Fibroblast of lung (primary cell): ENCODE data around the gene TBRG1. TPM values are rescaled to one million over a fixed set of nuclear protein-coding genes. Genes with fewer than 3 reads are reported as not detected.

Experiments used
- DNase-seq, 2 donors: peaks; one replicate each; pipeline versions ENCODE4 v3.0.0 to v3.0.0-alpha.2; 2010; ENCODE audit warnings: low read depth in 2 of 2
- H2AFZ ChIP-seq: 2 replicates; pipeline ENCODE4 v1.5.1; 2012; ENCODE audit warnings: low read length, control low read depth, inconsistent platforms
- H3K27ac ChIP-seq: 2 replicates; pipeline ENCODE4 v1.5.1; 2011; ENCODE audit warnings: low read length, control low read depth; ENCODE audit not compliant: insufficient read depth
- H3K27me3 ChIP-seq: 2 replicates; pipeline ENCODE4 v1.5.1; 2011; ENCODE audit warnings: mild to moderate bottlenecking, low read length; ENCODE audit not compliant: control insufficient read depth, insufficient read depth
- H3K36me3 ChIP-seq: 2 replicates; pipeline ENCODE4 v1.5.1; 2011; ENCODE audit warnings: low read length; ENCODE audit not compliant: control insufficient read depth, insufficient read depth
- H3K4me1 ChIP-seq: 2 replicates; pipeline ENCODE4 v1.5.1; 2011; ENCODE audit warnings: low read length; ENCODE audit not compliant: control insufficient read depth, insufficient read depth; ENCODE audit errors: extremely low read depth
- H3K4me2 ChIP-seq: 2 replicates; pipeline ENCODE4 v1.5.1; 2011; ENCODE audit warnings: low read length, control low read depth; ENCODE audit not compliant: insufficient read depth; ENCODE audit errors: extremely low read depth
- H3K4me3 ChIP-seq, 4 experiments: fragments of 200-600 bp in 1 of 4; sonication (generic) in 1 of 4; replicated peaks in 1 of 4; 2 replicates each; pipeline ENCODE4 v1.5.1; 2011 to 2016; ENCODE audit warnings: low read length in 4 of 4, low read depth in 3 of 4, mild to moderate bottlenecking in 3 of 4, control low read depth in 2 of 4, inconsistent platforms in 1 of 4, mixed read lengths in 1 of 4; ENCODE audit not compliant: insufficient read depth in 1 of 4; ENCODE audit errors: control extremely low read depth in 1 of 4
- H3K79me2 ChIP-seq: 2 replicates; pipeline ENCODE4 v1.5.1; 2012; ENCODE audit warnings: mild to moderate bottlenecking, low read length, inconsistent platforms; ENCODE audit not compliant: control insufficient read depth, insufficient read depth
- H3K9ac ChIP-seq: 2 replicates; pipeline ENCODE4 v1.5.1; 2011; ENCODE audit warnings: mild to moderate bottlenecking, low read length, control low read depth; ENCODE audit not compliant: insufficient read depth
- H3K9me3 ChIP-seq: 2 replicates; pipeline ENCODE4 v1.5.1; 2012; ENCODE audit warnings: low read depth, low read length; ENCODE audit not compliant: control insufficient read depth, insufficient read depth
- H4K20me1 ChIP-seq: 2 replicates; pipeline ENCODE4 v1.5.1; 2011; ENCODE audit warnings: low read length; ENCODE audit not compliant: control insufficient read depth, insufficient read depth; ENCODE audit errors: extremely low read depth
- EZH2 ChIP-seq: IDR thresholded peaks from 2 replicates; pipeline ENCODE4 v1.5.1; 2012; ENCODE audit warnings: low read length, control low read depth, mild to moderate bottlenecking; ENCODE audit errors: missing control alignments
- polyA plus RNA-seq, 2 donors: library from polyadenylated mRNA; depleted of rRNA in 1 of 2; stranded (reverse) in 1 of 2; unstranded in 1 of 2; fragments of >200 nt; gene quantifications; 2 replicates each; pipeline ENCODE4 v1.2.1, GENCODE V29; 2011 to 2012; ENCODE audit warnings: missing spikeins in 1 of 2
- total RNA-seq: library from RNA; depleted of rRNA; stranded (reverse); fragments of >200 nt; gene quantifications from 2 replicates; pipeline ENCODE4 v1.2.1, GENCODE V29; 2014
- TF ChIP-seq, protein P1 (sequence below), 2 donors: IDR thresholded peaks in 1 of 2; conservative IDR thresholded peaks in 1 of 2; 1 replicate in 1 of 2; 2 replicates in 1 of 2; pipeline ENCODE4 v1.5.1; 2011 to 2012; ENCODE audit warnings: low read length in 2 of 2, control low read depth in 1 of 2, inconsistent platforms in 1 of 2, low read depth in 1 of 2, mild to moderate bottlenecking in 1 of 2

The TBRG1 gene
- total and polyA plus RNA-seq, 2 donors (not counting 1 experiment from before 2014, with no cell fraction given): 31.0 to 36.2 TPM

DNA sequence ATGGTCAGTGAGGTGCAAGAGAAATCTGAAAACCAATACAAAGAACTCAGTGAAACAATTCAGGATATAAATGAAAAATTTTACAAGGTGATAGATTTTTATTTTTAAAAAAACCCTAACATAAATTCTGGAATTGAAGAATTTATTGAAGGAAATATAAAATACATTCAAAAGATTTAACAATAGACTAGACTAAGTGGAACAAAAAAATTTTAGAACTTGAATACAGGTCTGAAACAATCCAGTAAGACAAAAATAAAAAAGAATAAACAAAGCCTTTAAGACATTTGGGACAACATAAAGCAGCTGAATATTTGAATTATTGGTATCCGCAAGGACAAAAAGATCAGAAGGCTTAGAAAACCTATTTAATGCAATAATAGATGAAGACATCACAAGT lies 59.8 kb downstream of the TBRG1 start:
- H3K9me3 ChIP-seq: no peaks in the 10 kb centered on the region
- no peaks in the 10 kb centered on the region for H3K4me1 ChIP-seq
- no peaks in the 10 kb centered on the region for H3K27me3 ChIP-seq
- H3K4me3 ChIP-seq: no peak overlapping the region
- TF ChIP-seq, protein P1, sequence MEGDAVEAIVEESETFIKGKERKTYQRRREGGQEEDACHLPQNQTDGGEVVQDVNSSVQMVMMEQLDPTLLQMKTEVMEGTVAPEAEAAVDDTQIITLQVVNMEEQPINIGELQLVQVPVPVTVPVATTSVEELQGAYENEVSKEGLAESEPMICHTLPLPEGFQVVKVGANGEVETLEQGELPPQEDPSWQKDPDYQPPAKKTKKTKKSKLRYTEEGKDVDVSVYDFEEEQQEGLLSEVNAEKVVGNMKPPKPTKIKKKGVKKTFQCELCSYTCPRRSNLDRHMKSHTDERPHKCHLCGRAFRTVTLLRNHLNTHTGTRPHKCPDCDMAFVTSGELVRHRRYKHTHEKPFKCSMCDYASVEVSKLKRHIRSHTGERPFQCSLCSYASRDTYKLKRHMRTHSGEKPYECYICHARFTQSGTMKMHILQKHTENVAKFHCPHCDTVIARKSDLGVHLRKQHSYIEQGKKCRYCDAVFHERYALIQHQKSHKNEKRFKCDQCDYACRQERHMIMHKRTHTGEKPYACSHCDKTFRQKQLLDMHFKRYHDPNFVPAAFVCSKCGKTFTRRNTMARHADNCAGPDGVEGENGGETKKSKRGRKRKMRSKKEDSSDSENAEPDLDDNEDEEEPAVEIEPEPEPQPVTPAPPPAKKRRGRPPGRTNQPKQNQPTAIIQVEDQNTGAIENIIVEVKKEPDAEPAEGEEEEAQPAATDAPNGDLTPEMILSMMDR (conservative IDR thresholded peaks at IDR 0.05 in 1 of 2, IDR thresholded peaks at IDR 0.05 in 1 of 2; ENCODE audit: low read depth in 1 of 2, low read length in 2 of 2): no peak
- no peak for TF ChIP-seq EZH2
- no peaks in the 10 kb centered on the region for H3K79me2 ChIP-seq
- H3K4me2 ChIP-seq: no peak overlapping the region
- H3K27ac ChIP-seq: no peak overlapping the region
- H2AFZ ChIP-seq: no peak overlapping the region
- H3K36me3 ChIP-seq: no peaks in the 10 kb centered on the region
- no peak overlapping the region for H3K9ac ChIP-seq
- no peak for DNase-seq
- no peaks in the 10 kb centered on the region for H4K20me1 ChIP-seq

Other genes starting within 250 kb of the TBRG1 start
- not detected in 2 replicates for gene OR8B2, start 238.4 kb upstream of the TBRG1 start, total RNA-seq
- not detected in 2 replicates for gene OR8B2, start 238.4 kb upstream of the TBRG1 start, polyA plus RNA-seq
- not detected in 2 replicates for gene OR8B3, start 223.8 kb upstream of the TBRG1 start, total RNA-seq
- not detected in 2 replicates for gene OR8B3, start 223.8 kb upstream of the TBRG1 start, polyA plus RNA-seq
- gene OR8B4, start 198.0 kb upstream of the TBRG1 start, total RNA-seq: not detected in 2 replicates
- not detected in 2 replicates for gene OR8B4, start 198.0 kb upstream of the TBRG1 start, polyA plus RNA-seq
- gene OR8B8, start 177.2 kb upstream of the TBRG1 start, total RNA-seq: not detected in 2 replicates
- gene OR8B8, start 177.2 kb upstream of the TBRG1 start, polyA plus RNA-seq: not detected in 2 replicates
- not detected in 2 replicates for gene OR8B12, start 79.2 kb upstream of the TBRG1 start, total RNA-seq
- gene OR8B12, start 79.2 kb upstream of the TBRG1 start, polyA plus RNA-seq: not detected in 2 replicates
- gene OR8A1, start 52.9 kb upstream of the TBRG1 start, total RNA-seq: not detected in 2 replicates
- not detected in 2 replicates for gene OR8A1, start 52.9 kb upstream of the TBRG1 start, polyA plus RNA-seq
- not detected in 2 replicates for gene PANX3, start 11.4 kb upstream of the TBRG1 start, total RNA-seq
- gene PANX3, start 11.4 kb upstream of the TBRG1 start, polyA plus RNA-seq: not detected in 2 replicates
- 23.1 and 28.9 TPM in 2 replicates for gene SIAE, start 50.9 kb downstream of the TBRG1 start, total RNA-seq
- 42.3 and 67.0 TPM in 2 replicates for gene SIAE, start 50.9 kb downstream of the TBRG1 start, polyA plus RNA-seq
- gene SPA17, start 51.0 kb downstream of the TBRG1 start, total RNA-seq: 10.0 and 18.0 TPM in 2 replicates
- 19.1 and 27.0 TPM in 2 replicates for gene SPA17, start 51.0 kb downstream of the TBRG1 start, polyA plus RNA-seq
- gene NRGN, start 117.1 kb downstream of the TBRG1 start, total RNA-seq: 0.17 TPM in 1 of 2 replicates, not detected in the other
- 4.9 and 10.8 TPM in 2 replicates for gene NRGN, start 117.1 kb downstream of the TBRG1 start, polyA plus RNA-seq
- not detected in 2 replicates for gene VSIG2, start 129.4 kb downstream of the TBRG1 start, total RNA-seq
- gene VSIG2, start 129.4 kb downstream of the TBRG1 start, polyA plus RNA-seq: 0.06 TPM in 1 of 2 replicates, not detected in the other
- gene ESAM, start 139.4 kb downstream of the TBRG1 start, total RNA-seq: under 0.01 and 0.26 TPM in 2 replicates
- gene ESAM, start 139.4 kb downstream of the TBRG1 start, polyA plus RNA-seq: 0.10 and 2.7 TPM in 2 replicates
- gene MSANTD2, start 177.5 kb downstream of the TBRG1 start, total RNA-seq: 6.2 and 6.3 TPM in 2 replicates
- gene MSANTD2, start 177.5 kb downstream of the TBRG1 start, polyA plus RNA-seq: 5.6 and 6.6 TPM in 2 replicates
- gene ROBO3, start 242.6 kb downstream of the TBRG1 start, total RNA-seq: 11.6 and 25.4 TPM in 2 replicates
- 7.2 and 8.8 TPM in 2 replicates for gene ROBO3, start 242.6 kb downstream of the TBRG1 start, polyA plus RNA-seq